GM06990 (cell line): ENCODE measurements around the gene SEPSECS.

ENCODE experiments used
- DNase-seq: peaks from one replicate; pipeline ENCODE4 v3.0.0-alpha.2; 2011; ENCODE audit not compliant: insufficient read length; ENCODE audit errors: extremely low read depth
- H3K27me3 ChIP-seq: replicated peaks from 2 replicates; pipeline ENCODE4 v1.6.0; 2011; ENCODE audit warnings: low read length; ENCODE audit not compliant: control insufficient read depth, insufficient read depth
- H3K36me3 ChIP-seq: 2 replicates; pipeline ENCODE4 v1.5.1; 2011; ENCODE audit warnings: low read length; ENCODE audit not compliant: control insufficient read depth, insufficient read depth
- H3K4me3 ChIP-seq: replicated peaks from 2 replicates; pipeline ENCODE4 v1.5.1; 2011; ENCODE audit warnings: low read depth, mild to moderate bottlenecking, control low read depth, low read length
- CTCF ChIP-seq: IDR thresholded peaks from 2 replicates; pipeline ENCODE4 v1.5.1; 2011; ENCODE audit warnings: low read length, control low read depth, mild to moderate bottlenecking, inconsistent platforms; ENCODE audit not compliant: insufficient read depth, poor library complexity, severe bottlenecking

The SEPSECS gene

GRCh38 chr4:25159837-25160713, at the start of gene SEPSECS:
Gene SEPSECS (minus strand): TSS chr4:25160449. CDS start chr4:25160369, 80 bp downstream.
- DNase-seq: peak; percentile 91
- Histone ChIP-seq H3K27me3 (no peaks in the 10 kb centered on the region), H3K4me3 (peak within 1 kb of the TSS; percentile 95), H3K36me3 (no peaks in the 10 kb centered on the region)
- no peak for TF ChIP-seq CTCF

- H3K4me3 ChIP-seq: no peak overlapping the region
- H3K36me3 ChIP-seq: no peaks in the 10 kb centered on the region
- H3K27me3 ChIP-seq: no peaks in the 10 kb centered on the region
- no peak for TF ChIP-seq CTCF
- DNase-seq: no peak
Measured at GRCh38 chr4:25209702-25210101, 49.5 kb upstream of the SEPSECS start.

GRCh38 chr4:25207997-25208396, 47.7 kb upstream of the SEPSECS start:
- no peak for TF ChIP-seq CTCF
- no peak for DNase-seq
- H3K36me3 ChIP-seq: no peaks in the 10 kb centered on the region
- no peak overlapping the region for H3K4me3 ChIP-seq
- no peaks in the 10 kb centered on the region for H3K27me3 ChIP-seq

- no peak for TF ChIP-seq CTCF
- no peak for DNase-seq
- no peaks in the 10 kb centered on the region for H3K27me3 ChIP-seq
- H3K36me3 ChIP-seq: no peaks in the 10 kb centered on the region
- no peak overlapping the region for H3K4me3 ChIP-seq
Measured at GRCh38 chr4:25198713-25199112, 38.5 kb upstream of the SEPSECS start.

- H3K36me3 ChIP-seq: no peaks in the 10 kb centered on the region
- DNase-seq: no peak
- no peak overlapping the region for H3K4me3 ChIP-seq
- no peaks in the 10 kb centered on the region for H3K27me3 ChIP-seq
- TF ChIP-seq CTCF: peak; percentile 5
Measured at GRCh38 chr4:25190407-25190806, 30.2 kb upstream of the SEPSECS start.

GRCh38 chr4:25184056-25184455, 23.8 kb upstream of the SEPSECS start:
- Histone ChIP-seq H3K27me3 (no peaks in the 10 kb centered on the region), H3K36me3 (no peaks in the 10 kb centered on the region), H3K4me3 (no peak overlapping the region)
- no peak for TF ChIP-seq CTCF
- DNase-seq: no peak
